GM21360 (cell line): ENCODE measurements around the gene TRRAP.

Source experiments
- ATAC-seq: cut with Tn5 transposase; IDR thresholded peaks from one replicate; pipeline ENCODE4 v1.9.1; 2021; ENCODE audit warnings: mild to moderate bottlenecking, moderate library complexity; ENCODE audit not compliant: unreplicated experiment

Gene TRRAP

GRCh38 chr7:99002148-99002826 lies 124.0 kb downstream of the TRRAP start:
- no peak for ATAC-seq

GRCh38 chr7:99002827-99003212 lies 124.5 kb downstream of the TRRAP start:
- no peak for ATAC-seq

GRCh38 chr7:99003419-99003818 lies 125.1 kb downstream of the TRRAP start:
- ATAC-seq, result no peak

GRCh38 chr7:99004216-99004615 lies 125.9 kb downstream of the TRRAP start:
- no peak for ATAC-seq

- no peak for ATAC-seq
Observed at GRCh38 chr7:99004781-99005500, 126.6 kb downstream of the TRRAP start.

GRCh38 chr7:99005776-99006175 lies 127.4 kb downstream of the TRRAP start:
- no peak for ATAC-seq

- no peak for ATAC-seq
Observed at GRCh38 chr7:99006739-99007424, 128.6 kb downstream of the TRRAP start.

- ATAC-seq, result no peak
Observed at GRCh38 chr7:99008181-99008631, 129.9 kb downstream of the TRRAP start.

GRCh38 chr7:99008921-99009530 lies 130.7 kb downstream of the TRRAP start:
- ATAC-seq, result no peak

- ATAC-seq, result no peak
Observed at GRCh38 chr7:99010281-99010680, 131.9 kb downstream of the TRRAP start.

- ATAC-seq, result no peak
Observed at GRCh38 chr7:99011341-99011705, 133.0 kb downstream of the TRRAP start.

- no peak for ATAC-seq
Observed at GRCh38 chr7:99011706-99012404, 133.5 kb downstream of the TRRAP start.

GRCh38 chr7:99012722-99013121 lies 134.4 kb downstream of the TRRAP start:
- ATAC-seq, result no peak

GRCh38 chr7:99013266-99014112 lies 135.2 kb downstream of the TRRAP start:
- ATAC-seq, result no peak

GRCh38 chr7:99014113-99014985 lies 136.0 kb downstream of the TRRAP start:
- ATAC-seq, result no peak

GRCh38 chr7:99016196-99016595 lies 137.9 kb downstream of the TRRAP start:
- ATAC-seq, result no peak

- no peak for ATAC-seq
Observed at GRCh38 chr7:99019523-99020412, 141.4 kb downstream of the TRRAP start.

GRCh38 chr7:99020413-99020715 lies 142.0 kb downstream of the TRRAP start:
- no peak for ATAC-seq
